ENCODE data around the gene LTF. TPM values are rescaled to one million over a fixed set of nuclear protein-coding genes. Genes with fewer than 3 reads are reported as not detected.

Gene LTF
- total RNA-seq, 2 experiments from 2014 or later, result not detected

GRCh38 chr3:46508850-46509591 lies 44.3 kb upstream of the LTF start:
- no peaks in the 10 kb centered on the region for H3K27me3 Mint-ChIP-seq
- POLR2A ChIA-PET, result interaction anchor here (1.7 kb wide), 1 partner anchor 30 kb away, joined by 5 read pairs; no protein-coding TSS in a partner anchor

DNA sequence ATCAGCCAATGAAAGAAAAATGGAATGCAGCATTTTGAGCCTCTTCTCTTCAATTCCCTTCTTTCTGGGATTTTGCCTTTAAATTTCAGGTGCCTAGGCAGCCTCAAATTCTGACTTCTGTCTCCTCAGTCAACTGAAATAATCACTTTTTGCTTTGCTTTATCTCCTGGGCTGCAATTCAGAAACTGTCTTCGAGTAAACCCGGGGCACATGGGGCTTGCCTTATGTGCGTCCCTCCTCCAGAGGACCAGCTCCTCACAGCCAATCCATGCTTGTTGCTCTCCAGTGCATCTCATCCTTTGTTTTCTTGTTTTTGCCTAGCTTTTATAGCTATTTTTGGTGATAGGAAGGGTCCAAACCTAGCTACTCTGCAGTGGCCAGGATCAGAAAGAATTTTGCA lies 41.8 kb upstream of the LTF start:
- Mint-ChIP-seq H3K4me3 (no peak overlapping the region), H3K36me3 (ENCODE audit: low read depth) (no peaks in the 10 kb centered on the region), H3K9me3 (no peaks in the 10 kb centered on the region), H3K27ac (no peak overlapping the region), H3K27me3 (no peaks in the 10 kb centered on the region), H3K4me1 (ENCODE audit: low read depth) (peaks cover 10% of the 10 kb centered on the region)
- DNase-seq, result no peak
- no peaks in the 10 kb centered on the region for H3K27me3 ChIP-seq (ENCODE audit: control insufficient read depth in 1 of 2, insufficient read depth in 2 of 2, low read length in 2 of 2)
- no peak for ATAC-seq (ENCODE audit: poor library complexity)
- no peaks in the 10 kb centered on the region for H3K4me1 ChIP-seq (ENCODE audit: insufficient read depth, low read length)
- no peak overlapping the region for H3K4me3 ChIP-seq (ENCODE audit: low read length)
- ChIA-PET CTCF (interaction anchor here (1.3 kb wide), 1 partner anchor 52 kb away, joined by 3 read pairs; no protein-coding TSS in a partner anchor), POLR2A (no interaction called here)
- no peak overlapping the region for H3K27ac ChIP-seq (ENCODE audit: low read depth in 1 of 2, low read length in 2 of 2)
- intact Hi-C loops (cut with DNase I, micrococcal nuclease), result no loop called here
- TF ChIP-seq, protein P1, sequence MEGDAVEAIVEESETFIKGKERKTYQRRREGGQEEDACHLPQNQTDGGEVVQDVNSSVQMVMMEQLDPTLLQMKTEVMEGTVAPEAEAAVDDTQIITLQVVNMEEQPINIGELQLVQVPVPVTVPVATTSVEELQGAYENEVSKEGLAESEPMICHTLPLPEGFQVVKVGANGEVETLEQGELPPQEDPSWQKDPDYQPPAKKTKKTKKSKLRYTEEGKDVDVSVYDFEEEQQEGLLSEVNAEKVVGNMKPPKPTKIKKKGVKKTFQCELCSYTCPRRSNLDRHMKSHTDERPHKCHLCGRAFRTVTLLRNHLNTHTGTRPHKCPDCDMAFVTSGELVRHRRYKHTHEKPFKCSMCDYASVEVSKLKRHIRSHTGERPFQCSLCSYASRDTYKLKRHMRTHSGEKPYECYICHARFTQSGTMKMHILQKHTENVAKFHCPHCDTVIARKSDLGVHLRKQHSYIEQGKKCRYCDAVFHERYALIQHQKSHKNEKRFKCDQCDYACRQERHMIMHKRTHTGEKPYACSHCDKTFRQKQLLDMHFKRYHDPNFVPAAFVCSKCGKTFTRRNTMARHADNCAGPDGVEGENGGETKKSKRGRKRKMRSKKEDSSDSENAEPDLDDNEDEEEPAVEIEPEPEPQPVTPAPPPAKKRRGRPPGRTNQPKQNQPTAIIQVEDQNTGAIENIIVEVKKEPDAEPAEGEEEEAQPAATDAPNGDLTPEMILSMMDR (IDR thresholded peaks at IDR 0.05), result no peak
- no peaks in the 10 kb centered on the region for H3K36me3 ChIP-seq (ENCODE audit: insufficient read depth, low read length)
- no peaks in the 10 kb centered on the region for H3K9me3 ChIP-seq (ENCODE audit: control insufficient read depth in 1 of 2, insufficient read depth in 1 of 2, low read length in 2 of 2)

More at GRCh38 chr3:46508850-46509591, 44.3 kb upstream of the LTF start:
- no peaks in the 10 kb centered on the region for H3K4me1 Mint-ChIP-seq (ENCODE audit: low read depth)
- ATAC-seq (ENCODE audit: poor library complexity) (no peak), DNase-seq (no peak)
- Histone ChIP-seq H3K27ac (ENCODE audit: low read depth in 1 of 2, low read length in 2 of 2) (no peak overlapping the region), H3K27me3 (ENCODE audit: control insufficient read depth in 1 of 2, insufficient read depth in 2 of 2, low read length in 2 of 2) (no peaks in the 10 kb centered on the region), H3K4me1 (ENCODE audit: insufficient read depth, low read length) (no peaks in the 10 kb centered on the region), H3K4me3 (ENCODE audit: low read length) (no peak overlapping the region), H3K9me3 (ENCODE audit: control insufficient read depth in 1 of 2, insufficient read depth in 1 of 2, low read length in 2 of 2) (no peaks in the 10 kb centered on the region), H3K36me3 (ENCODE audit: insufficient read depth, low read length) (no peaks in the 10 kb centered on the region)
- intact Hi-C loops (cut with DNase I, micrococcal nuclease), result no loop called here
- no peaks in the 10 kb centered on the region for H3K36me3 Mint-ChIP-seq (ENCODE audit: low read depth)
- TF ChIP-seq, protein P1 (IDR thresholded peaks at IDR 0.05), result no peak
- H3K9me3 Mint-ChIP-seq, result no peaks in the 10 kb centered on the region
- no peak overlapping the region for H3K4me3 Mint-ChIP-seq
- no peak overlapping the region for H3K27ac Mint-ChIP-seq
- CTCF ChIA-PET, result interaction anchor here (0.5 to 8.4 kb wide), 5 partner anchors 19 to 199 kb away, joined by 3 to 44 read pairs (median 4); no protein-coding TSS in a partner anchor

GRCh38 chr3:46505953-46506352 lies 41.2 kb upstream of the LTF start:
- Histone ChIP-seq H3K4me3 (ENCODE audit: low read length) (no peak overlapping the region), H3K27me3 (ENCODE audit: control insufficient read depth in 1 of 2, insufficient read depth in 2 of 2, low read length in 2 of 2) (no peaks in the 10 kb centered on the region), H3K36me3 (ENCODE audit: insufficient read depth, low read length) (no peaks in the 10 kb centered on the region), H3K27ac (ENCODE audit: low read depth in 1 of 2, low read length in 2 of 2) (no peak overlapping the region), H3K4me1 (ENCODE audit: insufficient read depth, low read length) (no peaks in the 10 kb centered on the region), H3K9me3 (ENCODE audit: control insufficient read depth in 1 of 2, insufficient read depth in 1 of 2, low read length in 2 of 2) (no peaks in the 10 kb centered on the region)
- Mint-ChIP-seq H3K36me3 (ENCODE audit: low read depth) (no peaks in the 10 kb centered on the region), H3K27ac (no peak overlapping the region), H3K27me3 (no peaks in the 10 kb centered on the region), H3K9me3 (no peaks in the 10 kb centered on the region), H3K4me1 (ENCODE audit: low read depth) (peaks cover 11% of the 10 kb centered on the region), H3K4me3 (no peak overlapping the region)
- no peak for ATAC-seq (ENCODE audit: poor library complexity)
- no peak for DNase-seq
- TF ChIP-seq, protein P1 (IDR thresholded peaks at IDR 0.05), result no peak
- POLR2A ChIA-PET, result no interaction called here
- intact Hi-C loops (cut with DNase I, micrococcal nuclease), result no loop called here
- CTCF ChIA-PET, result interaction anchor here (0.9 to 1.1 kb wide), 2 partner anchors 18 to 124 kb away, joined by 3 read pairs; no protein-coding TSS in a partner anchor
